Bone marrow (tissue), 2 donors: ENCODE measurements around the gene ADM2.

Source experiments
- DNase-seq, 2 donors: peaks; one replicate each; lab custom pipeline; 2025; lab: John Stamatoyannopoulos, UW

Gene ADM2

GRCh38 chr22:50467773-50468440 lies 13.4 kb upstream of the ADM2 start:
- DNase-seq, result no peak

GRCh38 chr22:50468626-50469025 lies 12.7 kb upstream of the ADM2 start:
- DNase-seq, result no peak

DNA sequence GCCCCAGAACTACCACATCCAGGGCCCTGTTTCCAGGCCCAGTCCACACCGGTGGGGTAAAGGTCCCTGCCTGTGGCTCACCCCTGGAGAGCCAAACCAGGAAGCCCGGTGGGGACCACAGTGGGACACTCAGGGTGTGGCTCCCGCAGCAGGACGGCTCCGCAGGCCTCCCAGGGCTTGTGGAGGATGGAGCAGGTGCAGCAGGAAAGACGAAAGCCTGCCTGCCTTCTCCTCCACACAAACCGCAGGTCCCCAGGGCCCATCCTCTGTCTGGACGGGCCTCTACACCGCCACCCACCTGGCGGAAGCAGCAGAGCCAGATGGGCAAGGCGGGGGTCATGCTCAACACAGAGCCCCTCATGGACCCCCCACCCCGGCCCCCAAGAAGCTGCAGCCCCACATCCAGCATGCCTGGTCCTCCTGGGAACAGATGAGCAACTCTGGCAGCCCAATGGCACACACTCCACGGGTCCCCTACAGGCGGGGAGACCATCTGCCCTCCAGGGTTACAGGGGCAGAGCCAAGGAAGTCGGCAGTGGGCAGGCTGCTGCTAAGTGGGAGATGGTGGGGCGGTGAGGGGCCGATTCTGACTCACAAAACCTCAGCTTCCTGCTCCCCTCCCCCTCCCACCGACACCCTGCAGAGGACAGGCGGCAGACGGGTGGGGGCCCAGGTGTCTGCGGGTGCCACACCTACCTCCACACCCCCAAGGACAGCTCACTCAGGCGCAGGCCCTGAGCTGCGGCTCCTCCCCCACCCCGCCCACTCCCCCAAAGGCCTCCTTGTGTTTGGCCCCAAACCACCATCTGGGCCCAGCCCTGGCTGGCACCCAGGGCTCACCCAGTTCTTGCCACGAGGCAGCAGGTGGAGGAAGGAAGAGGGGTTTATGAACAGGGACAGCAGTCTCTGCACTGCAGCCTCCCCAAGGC lies 11.7 kb upstream of the ADM2 start:
- peak; percentile 15 to 90 for DNase-seq

DNA sequence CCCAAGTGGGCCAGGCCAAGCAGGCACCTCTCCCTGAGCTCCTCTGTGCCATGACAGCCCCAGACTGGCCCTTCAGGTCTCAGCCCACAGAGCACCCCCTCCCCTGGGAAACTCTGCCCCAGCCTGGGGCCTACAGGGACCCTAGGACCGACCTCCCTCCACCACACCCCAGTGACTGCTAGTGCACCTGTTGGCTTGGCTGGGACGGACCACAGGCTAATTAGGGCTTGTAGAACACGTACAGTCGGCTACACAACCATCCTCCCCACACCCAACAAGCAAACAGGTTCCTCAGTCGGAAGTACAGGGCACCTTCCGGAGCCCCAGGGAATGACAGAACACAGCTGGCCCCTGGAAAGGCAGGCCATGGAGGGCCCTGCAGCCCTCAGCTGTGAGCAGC lies 10.9 kb upstream of the ADM2 start:
- no peak for DNase-seq

- DNase-seq, result no peak
Measured at GRCh38 chr22:50471197-50471847, 10.0 kb upstream of the ADM2 start.

DNA sequence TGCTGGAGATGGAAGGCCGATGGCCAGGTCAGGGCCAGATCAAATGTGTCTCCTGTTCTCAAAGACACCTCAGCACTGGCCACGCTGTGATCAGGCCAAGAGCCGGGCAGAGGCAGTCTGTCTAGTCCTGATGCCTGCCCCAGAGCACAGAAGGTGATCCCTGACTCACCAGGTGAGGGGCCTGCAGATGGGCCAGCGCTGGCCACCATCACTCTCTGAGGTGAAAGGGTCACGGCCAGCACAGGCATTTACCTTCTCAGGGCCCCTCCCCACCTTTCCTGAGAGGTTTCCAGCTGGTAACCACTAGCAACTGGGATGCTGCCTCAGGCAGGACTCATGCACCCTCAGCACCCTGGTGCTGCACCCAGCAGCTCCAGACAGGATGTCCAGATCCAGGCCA lies 9.4 kb upstream of the ADM2 start:
- no peak for DNase-seq

GRCh38 chr22:50473088-50473487 lies 8.3 kb upstream of the ADM2 start:
- no peak for DNase-seq

- no peak for DNase-seq
Measured at GRCh38 chr22:50473855-50474671, 7.3 kb upstream of the ADM2 start.

GRCh38 chr22:50474710-50475651 lies 6.4 kb upstream of the ADM2 start, which contains the start of gene SBF1:
TSS of gene SBF1 (minus strand) at chr22:50475035. CDS start at chr22:50474840, 195 bp downstream.
- peak; percentile 60 to 64 for DNase-seq

- no peak for DNase-seq
Measured at GRCh38 chr22:50475652-50476002, 5.7 kb upstream of the ADM2 start.

- no peak for DNase-seq
Measured at GRCh38 chr22:50476868-50477267, 4.5 kb upstream of the ADM2 start.

- DNase-seq, result no peak
Measured at GRCh38 chr22:50477923-50478322, 3.4 kb upstream of the ADM2 start.

- no peak for DNase-seq
Measured at GRCh38 chr22:50479721-50480120, 1.6 kb upstream of the ADM2 start.

GRCh38 chr22:50481045-50481439 lies 301 bp upstream of the ADM2 start:
- DNase-seq, result no peak

DNA sequence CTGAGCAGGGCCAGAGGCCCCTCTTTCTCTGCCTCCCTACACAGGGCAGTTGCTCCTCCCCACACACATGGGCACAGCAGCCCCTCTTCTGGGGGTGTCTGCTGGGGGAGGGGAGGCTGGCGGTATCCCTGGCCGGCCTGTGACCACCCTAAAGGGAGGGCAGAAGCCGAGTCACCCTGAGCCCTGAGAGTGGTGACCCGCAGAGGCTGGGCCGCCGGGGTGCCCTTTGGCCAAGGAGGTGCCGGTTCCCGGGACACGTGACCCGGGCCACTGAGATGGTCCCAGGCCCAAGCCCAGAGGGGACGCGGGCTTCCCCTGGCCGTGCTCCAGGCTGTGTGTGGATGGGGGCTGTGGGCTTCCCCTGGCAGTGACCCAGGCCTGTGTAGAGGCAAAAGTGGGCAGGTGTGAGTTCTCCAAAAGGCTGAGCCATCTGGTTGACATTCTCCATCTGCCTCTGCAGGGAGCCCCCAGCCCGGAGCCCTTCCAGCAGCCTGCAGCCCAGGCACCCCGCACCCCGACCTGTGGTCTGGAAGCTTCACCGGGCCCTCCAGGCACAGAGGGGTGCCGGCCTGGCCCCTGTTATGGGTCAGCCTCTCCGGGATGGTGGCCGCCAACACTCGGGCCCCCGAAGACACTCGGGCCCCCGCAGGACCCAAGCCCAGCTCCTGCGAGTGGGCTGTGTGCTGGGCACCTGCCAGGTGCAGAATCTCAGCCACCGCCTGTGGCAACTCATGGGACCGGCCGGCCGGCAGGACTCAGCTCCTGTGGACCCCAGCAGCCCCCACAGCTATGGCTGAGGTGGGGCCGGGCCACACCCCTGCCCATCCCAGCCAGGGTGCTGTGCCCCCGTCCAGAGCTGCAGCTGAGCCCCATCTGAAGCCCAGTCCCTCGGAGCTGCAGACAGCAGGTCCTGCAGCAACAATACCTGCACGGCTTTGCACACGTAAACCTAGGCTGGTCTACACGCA lies 1.0 kb downstream of the ADM2 start:
- no peak for DNase-seq

DNA sequence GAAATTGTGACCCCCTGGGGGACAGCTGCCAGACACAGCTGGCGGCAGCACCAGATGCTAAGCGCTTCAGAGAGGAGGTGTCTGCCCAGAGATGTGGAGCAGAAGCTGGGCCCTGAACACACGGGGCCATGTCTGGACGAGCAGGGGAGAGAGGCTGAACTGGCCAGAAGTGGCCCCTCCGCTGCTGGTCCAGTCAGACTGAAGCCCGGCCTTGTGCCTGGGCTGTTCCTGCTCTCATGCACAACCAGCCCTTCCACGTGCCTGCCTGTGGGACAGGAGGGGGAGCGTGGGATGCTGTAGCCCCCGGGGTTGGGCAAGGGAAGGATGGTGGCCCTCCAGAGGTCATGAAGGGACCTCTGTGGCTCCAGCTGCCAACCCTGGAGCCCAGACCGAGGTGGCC lies 1.8 kb downstream of the ADM2 start:
- no peak for DNase-seq

DNA sequence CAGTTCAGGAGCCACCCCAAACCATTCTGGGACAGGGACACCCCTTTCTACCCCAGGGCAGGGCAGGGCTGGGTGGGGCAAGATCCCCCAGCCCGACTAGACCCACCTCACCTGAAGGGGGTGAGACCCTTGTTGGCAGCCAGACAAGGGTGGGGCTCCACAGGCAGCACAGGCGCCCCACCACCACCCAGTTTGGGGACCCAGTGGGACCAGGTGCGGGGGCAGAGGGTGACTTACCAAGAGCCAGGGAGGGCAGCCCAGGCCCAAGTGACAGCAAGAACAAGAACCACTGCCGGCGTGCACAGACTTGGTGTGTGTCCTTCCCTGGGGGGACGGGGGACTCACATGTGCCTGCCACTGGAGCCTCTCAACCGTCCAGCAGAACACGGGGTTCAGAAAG lies 2.2 kb downstream of the ADM2 start:
- DNase-seq, result no peak

GRCh38 chr22:50483977-50484853 lies 2.9 kb downstream of the ADM2 start:
- no peak for DNase-seq
